Progenitor cell of endocrine pancreas (in vitro differentiated cells): ENCODE measurements around the gene MYO7B. TPM values are rescaled to one million over a fixed set of nuclear protein-coding genes. Genes with fewer than 3 reads are reported as not detected.
A peak's percentile ranks its signal among the peaks of the same experiment; 100 is the strongest.

Source experiments
- DNase-seq: peaks from one replicate; pipeline ENCODE4 v3.0.0; 2021; ENCODE audit warnings: low spot score; ENCODE audit not compliant: unreplicated experiment
- H3K27ac Mint-ChIP-seq: 2 replicates; pipeline ENCODE4 v1.8.0; 2021; ENCODE audit warnings: mild to moderate bottlenecking, moderate library complexity, mixed read lengths
- H3K27me3 Mint-ChIP-seq: 2 replicates; pipeline ENCODE4 v1.8.0; 2021; ENCODE audit warnings: mixed read lengths
- H3K36me3 Mint-ChIP-seq: 2 replicates; pipeline ENCODE4 v1.8.0; 2022; ENCODE audit warnings: mixed read lengths; ENCODE audit not compliant: insufficient read depth
- H3K4me1 Mint-ChIP-seq: 2 replicates; pipeline ENCODE4 v1.8.0; 2021; ENCODE audit warnings: low read depth, mixed read lengths
- H3K4me3 Mint-ChIP-seq: 2 replicates; pipeline ENCODE4 v1.8.0; 2021; ENCODE audit warnings: low read depth, mild to moderate bottlenecking, moderate library complexity, mixed read lengths
- H3K9me3 Mint-ChIP-seq: 2 replicates; pipeline ENCODE4 v1.8.0; 2021; ENCODE audit warnings: low read depth, mixed read lengths
- total RNA-seq: library from RNA; stranded (reverse); gene quantifications from 2 replicates; pipeline ENCODE4 v1.2.1, GENCODE V29; 2021
- TF ChIP-seq, protein P1 (sequence below): fragments of 200-600 bp; sonication (generic); IDR thresholded peaks from one replicate; pipeline ENCODE4 v1.5.0; 2021; ENCODE audit warnings: antibody characterized with exemption, mild to moderate bottlenecking; ENCODE audit not compliant: unreplicated experiment

MYO7B gene
- total RNA-seq, 1 donor from 2014 or later = not detected

DNA sequence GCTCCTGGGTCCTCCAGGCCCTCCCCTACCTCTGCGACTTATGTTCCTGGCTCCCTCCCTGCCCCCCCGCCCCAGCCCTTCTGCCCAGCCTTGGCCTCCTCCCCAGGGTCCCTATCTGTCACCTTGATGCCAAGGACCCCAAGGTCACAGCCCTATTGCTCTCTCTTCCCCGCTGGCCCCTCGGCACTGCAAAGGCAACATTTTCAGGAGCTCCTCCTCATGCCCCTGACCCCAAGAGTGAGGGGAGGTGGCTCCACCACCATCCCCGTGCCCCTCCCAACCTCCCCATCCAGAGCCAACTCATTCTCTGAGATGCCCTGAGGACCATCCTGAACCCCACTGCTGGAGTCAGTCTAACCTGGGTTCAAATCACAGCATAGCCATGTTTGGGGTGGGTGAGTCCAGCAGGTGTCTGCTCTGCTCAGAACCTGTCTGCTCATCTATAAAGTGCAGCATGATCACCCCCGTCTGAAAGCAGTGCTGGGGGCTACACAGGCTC is 128.1 kb downstream of the MYO7B start:
- no peaks in the 10 kb centered on the region for H3K9me3 Mint-ChIP-seq
- peak overlapping the region; percentile 49 for H3K4me3 Mint-ChIP-seq
- H3K36me3 Mint-ChIP-seq = no peaks in the 10 kb centered on the region
- peaks cover 38% of the 10 kb centered on the region for H3K27me3 Mint-ChIP-seq
- peaks cover 9% of the 10 kb centered on the region for H3K4me1 Mint-ChIP-seq
- TF ChIP-seq, protein P1, sequence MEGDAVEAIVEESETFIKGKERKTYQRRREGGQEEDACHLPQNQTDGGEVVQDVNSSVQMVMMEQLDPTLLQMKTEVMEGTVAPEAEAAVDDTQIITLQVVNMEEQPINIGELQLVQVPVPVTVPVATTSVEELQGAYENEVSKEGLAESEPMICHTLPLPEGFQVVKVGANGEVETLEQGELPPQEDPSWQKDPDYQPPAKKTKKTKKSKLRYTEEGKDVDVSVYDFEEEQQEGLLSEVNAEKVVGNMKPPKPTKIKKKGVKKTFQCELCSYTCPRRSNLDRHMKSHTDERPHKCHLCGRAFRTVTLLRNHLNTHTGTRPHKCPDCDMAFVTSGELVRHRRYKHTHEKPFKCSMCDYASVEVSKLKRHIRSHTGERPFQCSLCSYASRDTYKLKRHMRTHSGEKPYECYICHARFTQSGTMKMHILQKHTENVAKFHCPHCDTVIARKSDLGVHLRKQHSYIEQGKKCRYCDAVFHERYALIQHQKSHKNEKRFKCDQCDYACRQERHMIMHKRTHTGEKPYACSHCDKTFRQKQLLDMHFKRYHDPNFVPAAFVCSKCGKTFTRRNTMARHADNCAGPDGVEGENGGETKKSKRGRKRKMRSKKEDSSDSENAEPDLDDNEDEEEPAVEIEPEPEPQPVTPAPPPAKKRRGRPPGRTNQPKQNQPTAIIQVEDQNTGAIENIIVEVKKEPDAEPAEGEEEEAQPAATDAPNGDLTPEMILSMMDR = no peak
- H3K27ac Mint-ChIP-seq = peak overlapping the region; percentile 11
- no peak for DNase-seq

GRCh38 chr2:127664065-127664894 is 128.8 kb downstream of the MYO7B start:
- TF ChIP-seq, protein P1 = no peak
- Mint-ChIP-seq H3K4me3 (peak overlapping the region; percentile 66), H3K27me3 (peaks cover 41% of the 10 kb centered on the region), H3K36me3 (no peaks in the 10 kb centered on the region), H3K27ac (no peak overlapping the region), H3K4me1 (peaks cover 9% of the 10 kb centered on the region), H3K9me3 (no peaks in the 10 kb centered on the region)
- DNase-seq = no peak

GRCh38 chr2:127664895-127665225 is 129.4 kb downstream of the MYO7B start:
- Mint-ChIP-seq H3K27ac (no peak overlapping the region), H3K4me1 (peaks cover 9% of the 10 kb centered on the region), H3K9me3 (no peaks in the 10 kb centered on the region), H3K36me3 (no peaks in the 10 kb centered on the region), H3K27me3 (peaks cover 41% of the 10 kb centered on the region), H3K4me3 (peak overlapping the region; percentile 19)
- no peak for DNase-seq
- TF ChIP-seq, protein P1 = no peak

DNA sequence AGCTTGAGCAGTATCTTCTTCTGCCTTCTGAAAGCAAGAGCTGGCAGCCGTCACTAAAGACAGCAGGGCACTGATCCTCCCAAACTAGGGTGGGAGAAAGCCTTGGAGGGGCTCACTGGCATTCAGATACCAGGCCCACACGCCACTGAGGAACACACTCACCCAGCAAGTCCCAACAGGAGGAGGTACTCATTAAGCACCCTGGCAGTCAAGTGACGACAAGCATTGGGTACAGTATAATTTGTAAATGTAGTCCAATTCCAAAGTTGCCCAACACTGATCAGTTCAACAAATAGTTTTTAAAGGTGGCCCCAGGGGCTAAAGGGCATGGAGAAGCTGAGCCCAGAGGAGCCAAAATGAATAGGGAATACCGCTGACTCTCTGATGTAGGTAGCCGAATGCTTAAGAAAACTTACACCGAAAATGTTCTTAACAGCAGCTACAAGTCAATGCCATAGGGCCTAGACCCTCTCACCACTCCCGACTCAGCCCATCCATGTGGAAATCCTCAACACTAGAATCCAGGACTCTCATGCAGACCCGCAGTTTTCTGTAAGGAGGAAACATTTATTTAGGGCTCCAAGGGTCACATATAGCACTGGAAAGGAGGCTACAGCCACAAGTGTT is 129.9 kb downstream of the MYO7B start:
- Mint-ChIP-seq H3K4me3 (no peak overlapping the region), H3K27me3 (peaks cover 46% of the 10 kb centered on the region), H3K9me3 (no peaks in the 10 kb centered on the region), H3K27ac (no peak overlapping the region), H3K4me1 (peaks cover 9% of the 10 kb centered on the region), H3K36me3 (no peaks in the 10 kb centered on the region)
- TF ChIP-seq, protein P1 = no peak
- no peak for DNase-seq

DNA sequence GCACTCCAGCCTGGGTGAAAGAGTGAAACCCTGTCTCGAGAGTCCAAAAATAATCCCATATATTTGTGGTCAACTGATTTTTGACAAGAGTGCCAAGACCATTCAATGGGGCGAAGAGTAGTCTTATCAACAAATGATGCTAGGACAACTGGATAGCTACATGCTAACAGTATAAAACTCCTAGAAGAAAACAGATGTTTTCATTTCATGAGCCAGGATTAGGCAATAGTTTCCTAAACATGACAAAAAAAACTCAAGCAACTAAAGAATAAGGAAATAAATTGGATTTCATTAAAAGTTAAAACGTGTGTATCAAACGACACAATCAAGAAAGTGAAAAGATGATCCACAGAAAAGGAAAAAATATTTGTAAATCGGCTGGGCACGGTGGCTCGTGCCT is 133.6 kb downstream of the MYO7B start:
- Mint-ChIP-seq H3K9me3 (no peaks in the 10 kb centered on the region), H3K27ac (no peak overlapping the region), H3K27me3 (peaks cover 73% of the 10 kb centered on the region), H3K4me3 (no peak overlapping the region), H3K4me1 (no peaks in the 10 kb centered on the region), H3K36me3 (no peaks in the 10 kb centered on the region)
- no peak for DNase-seq
- TF ChIP-seq, protein P1 = no peak
